Mucosa of descending colon (tissue), 3 donors: ENCODE data around the gene RER1. TPM values are rescaled to one million over a fixed set of nuclear protein-coding genes. Genes with fewer than 3 reads are reported as not detected.

ENCODE experiments used
- ATAC-seq: fragments of 200-7000 bp; cut with Tn5 transposase; one replicate; pipeline ENCODE4 v1.9.1; 2020; ENCODE audit warnings: mild to moderate bottlenecking, moderate library complexity
- DNase-seq, 3 donors: peaks; one replicate each; pipeline ENCODE4 v3.0.0-alpha.2; 2020
- H3K36me3 ChIP-seq: fragments of 200-600 bp; one replicate; pipeline ENCODE4 v1.8.0; 2021; ENCODE audit warnings: low read depth, mild to moderate bottlenecking
- H3K4me1 ChIP-seq: fragments of 200-600 bp; one replicate; pipeline ENCODE4 v1.8.0; 2021; ENCODE audit warnings: low read depth, mild to moderate bottlenecking
- H3K4me3 ChIP-seq: fragments of 200-600 bp; one replicate; pipeline ENCODE4 v1.8.0; 2021; ENCODE audit warnings: mild to moderate bottlenecking
- H3K9me3 ChIP-seq: fragments of 200-600 bp; one replicate; pipeline ENCODE4 v1.8.0; 2021; ENCODE audit warnings: mild to moderate bottlenecking
- CTCF ChIP-seq: fragments of 200-600 bp; IDR thresholded peaks from one replicate; pipeline ENCODE4 v1.8.0; 2022; ENCODE audit warnings: antibody characterized with exemption, mild to moderate bottlenecking
- intact Hi-C, 2 donors: fragments of 100-400 bp; cut with DNase I in 1 of 2; cut with micrococcal nuclease in 1 of 2; formaldehyde crosslinking; loops; one replicate each; pipeline versions ENCODE4 v1.11.0 to v1.11.1; 2022; cut with DNase I, micrococcal nuclease
- long read RNA-seq, 2 donors: library from polyadenylated mRNA; unstranded; transcript quantifications; one replicate each; pipeline ENCODE4 v2.0.0, GENCODE V29; 2019 to 2021
- total RNA-seq, 3 donors: library from RNA; stranded (reverse); fragmentation: NEBNext Ultra II Directional in 2 of 3; extraction: Animal tissue kit (Norgen Biotek cat#: 25700) in 2 of 3; gene quantifications; one replicate each; pipeline versions ENCODE4 v1.2.1 to v1.2.4, GENCODE V29; 2021 to 2023
- donor health status: DM: no; HTN: no; CAD: no; lungs with moderate emphysema.
- donor health status: DM: no; HTN: no; CAD: no.
- donor health status: DM: no; HTN: yes; CAD: no.

Gene RER1
- 100 to 1,000 TPM; 151 to 217 (median 193) TPM for total RNA-seq
- long read RNA-seq, donor 1, transcript RER1-209 (7 exons, 3,044 nt) = major isoform, 170 of 255 reads
- long read RNA-seq, donor 1, transcript RER1-207 (6 exons, 2,469 nt) = minor isoform, 6 of 255 reads
- long read RNA-seq, donor 1, partial matches to known transcripts = 5 of 255 reads
- long read RNA-seq, donor 1, other reads (novel, unspliced or antisense) = 68 of 255 reads
- long read RNA-seq, donor 2, transcript RER1-209 (7 exons, 3,044 nt) = major isoform, 192 of 240 reads
- long read RNA-seq, donor 2, partial matches to known transcripts = 1 of 240 reads
- long read RNA-seq, donor 2, other reads (novel, unspliced or antisense) = 43 of 240 reads

- ATAC-seq (peak; percentile 96), DNase-seq (peak; percentile 99 to 100 (median 100))
- Histone ChIP-seq H3K4me3 (peak within 1 kb of the TSS; percentile 87), H3K9me3 (no peaks in the 10 kb centered on the region), H3K4me1 (peaks cover 28% of the 10 kb centered on the region), H3K36me3 (no peaks in the 10 kb centered on the region)
- no peak for TF ChIP-seq CTCF
- intact Hi-C loops = no loop called here
Observed at GRCh38 chr1:2391041-2391930, at the start of gene RER1, which contains the start of gene MORN1. Gene RER1, plus strand, starts transcription at chr1:2391841. Its CDS starts 3,950 bp downstream, at chr1:2395791. Gene MORN1, minus strand, starts transcription at chr1:2391554. Its CDS starts 21 bp downstream, at chr1:2391533.

GRCh38 chr1:2342384-2343022 lies 49.1 kb upstream of the RER1 start:
- no peaks in the 10 kb centered on the region for H3K36me3 ChIP-seq
- intact Hi-C loops = no loop called here
- no peaks in the 10 kb centered on the region for H3K9me3 ChIP-seq
- no peak overlapping the region for H3K4me3 ChIP-seq
- DNase-seq (peak in 2 of 3 donors; percentile 7 to 35), ATAC-seq (no peak)
- no peaks in the 10 kb centered on the region for H3K4me1 ChIP-seq
- TF ChIP-seq CTCF = no peak

- Histone ChIP-seq H3K9me3 (no peaks in the 10 kb centered on the region), H3K4me1 (no peaks in the 10 kb centered on the region), H3K4me3 (no peak overlapping the region), H3K36me3 (no peaks in the 10 kb centered on the region)
- ATAC-seq (no peak), DNase-seq (peak in 2 of 3 donors; percentile 8 to 31)
- intact Hi-C loops = no loop called here
- no peak for TF ChIP-seq CTCF
Observed at GRCh38 chr1:2343023-2343935, 48.4 kb upstream of the RER1 start.

- ATAC-seq (no peak), DNase-seq (peak in 2 of 3 donors; percentile 9 to 40)
- no peaks in the 10 kb centered on the region for H3K4me1 ChIP-seq
- no peak overlapping the region for H3K4me3 ChIP-seq
- no peaks in the 10 kb centered on the region for H3K9me3 ChIP-seq
- no peak for TF ChIP-seq CTCF
- intact Hi-C loops = no loop called here
- no peaks in the 10 kb centered on the region for H3K36me3 ChIP-seq
Observed at GRCh38 chr1:2344121-2344681, 47.4 kb upstream of the RER1 start.
